GM18499 (cell line): ENCODE results near the gene IGFALS.

Source experiments
- ATAC-seq: cut with Tn5 transposase; IDR thresholded peaks from one replicate; pipeline ENCODE4 v1.9.1; 2021; ENCODE audit warnings: moderate number of reproducible peaks; ENCODE audit not compliant: insufficient read depth, unreplicated experiment

The IGFALS gene

DNA sequence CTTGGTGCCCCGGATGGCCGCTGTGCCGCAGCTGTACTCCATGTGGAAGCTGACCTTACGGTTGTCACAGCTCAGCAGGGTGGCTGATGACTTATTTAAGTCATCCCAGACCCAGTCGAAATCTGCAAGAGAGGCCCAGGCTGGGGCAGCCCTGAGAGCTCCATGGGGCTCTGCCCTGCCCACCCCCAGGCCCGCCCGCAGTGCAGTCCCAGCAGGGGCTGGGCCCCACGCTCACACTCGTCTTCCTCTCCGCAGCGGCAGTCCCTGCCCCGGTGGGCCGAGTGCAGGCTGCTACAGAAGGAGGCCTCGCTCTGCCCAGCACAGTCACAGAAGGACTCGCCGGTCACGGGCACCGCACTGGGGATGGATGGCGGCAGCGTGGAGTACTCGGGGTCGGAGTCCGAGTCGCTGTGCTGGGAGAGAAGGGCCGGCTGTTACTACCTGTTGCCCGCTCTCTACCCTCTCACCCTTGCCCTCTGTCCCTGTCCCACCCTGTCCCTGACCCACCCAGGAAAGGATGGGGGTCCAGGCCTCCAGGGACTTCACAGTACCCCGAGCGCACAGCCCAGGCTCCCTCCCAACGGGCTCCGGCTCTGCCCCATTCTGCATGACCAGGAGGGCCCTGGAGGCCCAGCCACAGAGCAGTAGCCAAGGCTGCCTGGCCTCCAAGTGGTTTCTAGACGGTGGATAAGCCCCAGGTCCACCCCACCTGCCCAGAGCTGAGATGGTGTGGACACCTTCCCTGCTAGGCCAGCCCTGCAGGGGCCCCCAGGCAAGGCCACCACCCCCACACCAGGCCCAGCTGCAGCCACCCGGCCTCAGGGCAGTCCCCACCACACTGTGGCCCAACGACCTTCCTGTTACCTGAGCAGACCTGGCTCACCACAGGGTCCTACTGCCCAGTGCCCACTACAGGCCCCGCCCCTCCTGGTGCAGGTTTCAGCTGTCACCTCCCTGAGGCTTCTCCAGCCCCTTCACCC, 15.0 kb downstream of the IGFALS start:
- ATAC-seq = no peak

GRCh38 chr16:1777375-1778199, 15.9 kb downstream of the IGFALS start:
- ATAC-seq = no peak

DNA sequence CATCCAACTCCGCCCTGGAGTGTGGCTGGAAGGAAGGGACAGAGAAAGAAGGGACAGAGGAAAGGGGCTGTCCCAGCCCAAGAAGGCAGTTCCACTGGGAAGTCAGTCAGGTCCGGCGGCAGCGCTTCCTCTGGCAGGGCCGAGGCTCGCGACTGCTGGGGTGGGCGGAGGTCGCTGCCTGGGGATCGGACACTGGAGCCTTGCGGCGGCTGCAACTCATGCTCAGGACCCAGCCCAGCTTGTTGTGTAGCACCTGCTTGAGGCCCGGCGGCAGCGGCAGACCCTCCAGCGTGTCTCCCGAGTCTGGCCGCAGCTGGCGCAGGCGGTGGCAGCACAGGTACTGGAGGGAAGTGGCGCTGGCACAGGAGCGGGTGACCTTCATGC, 16.5 kb downstream of the IGFALS start:
- ATAC-seq = no peak

DNA sequence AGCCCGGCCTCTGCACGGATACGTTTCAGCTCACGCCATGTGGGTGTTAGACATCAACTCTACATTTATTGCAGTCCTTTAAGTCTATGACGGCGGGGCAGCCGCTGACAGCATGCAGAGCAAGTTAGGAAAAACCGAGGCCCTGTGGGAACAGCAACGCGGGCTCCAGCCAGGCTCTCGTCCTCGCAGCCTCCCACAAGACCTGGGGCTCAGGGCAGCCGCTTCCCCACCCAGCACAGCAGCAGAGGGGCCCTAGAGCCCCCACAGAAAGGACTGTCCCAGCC, 16.9 kb downstream of the IGFALS start:
- ATAC-seq = no peak

GRCh38 chr16:1775846-1776671, 17.4 kb downstream of the IGFALS start:
- ATAC-seq = no peak

DNA sequence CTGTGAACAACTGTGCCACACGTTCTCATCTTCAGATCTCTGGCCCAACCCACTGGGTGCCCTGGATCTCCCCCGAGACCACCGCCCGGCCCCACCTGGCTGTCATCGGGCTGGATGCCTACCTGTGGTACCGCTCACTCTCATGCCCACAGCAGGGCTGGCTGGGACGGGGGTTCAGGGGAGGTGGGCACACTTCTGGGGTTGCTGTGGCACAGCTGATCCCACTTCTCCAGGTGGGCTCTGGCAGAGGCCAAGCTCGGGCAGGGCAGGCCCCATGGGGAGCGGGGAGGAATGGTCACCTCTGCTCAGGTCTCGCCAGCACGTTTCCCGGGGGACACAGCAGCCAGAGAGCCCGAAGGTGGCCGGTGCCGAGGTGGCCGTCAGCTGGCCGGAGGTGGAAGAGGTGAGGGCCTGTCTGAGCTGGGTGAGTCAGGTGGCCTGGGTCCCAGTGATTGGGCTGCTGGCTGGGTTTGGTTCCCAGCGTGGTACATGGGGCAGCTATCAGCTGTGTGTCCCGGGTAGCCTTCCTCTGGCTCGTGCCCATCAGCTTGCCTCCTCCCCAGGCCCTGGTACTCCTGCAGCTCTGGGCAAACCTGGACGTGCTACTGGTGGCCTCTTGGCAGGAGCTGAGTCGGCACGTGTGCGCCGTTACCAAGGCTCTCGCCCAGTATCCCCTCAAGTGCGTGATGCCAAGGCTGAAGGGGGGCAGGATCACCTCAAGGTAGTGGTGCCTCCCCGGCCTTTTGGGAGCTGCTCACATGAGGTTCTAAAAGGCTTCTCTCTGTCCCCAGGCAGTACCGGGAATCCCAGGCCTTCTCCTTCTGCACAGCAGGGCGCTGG, 18.3 kb downstream of the IGFALS start:
- ATAC-seq = no peak

DNA sequence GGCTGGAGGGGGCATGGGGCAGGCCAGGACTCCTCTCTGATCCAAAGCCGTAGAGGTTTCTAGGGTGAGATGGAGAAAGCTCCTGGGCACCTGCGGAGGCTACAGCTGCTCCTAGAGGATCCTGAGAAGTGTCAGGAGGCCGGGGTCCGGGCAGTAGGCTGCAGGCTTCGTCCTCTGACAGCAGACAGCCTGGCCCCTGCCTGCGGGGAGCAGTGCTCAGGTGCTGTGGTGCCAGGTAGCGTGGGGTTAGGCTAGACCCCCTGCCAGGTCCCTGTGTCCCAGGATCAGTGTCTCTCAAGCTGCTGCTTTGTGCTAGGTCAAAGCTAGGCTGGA, 19.1 kb downstream of the IGFALS start:
- no peak for ATAC-seq

GRCh38 chr16:1773703-1774447, 19.6 kb downstream of the IGFALS start:
- ATAC-seq = no peak

- no peak for ATAC-seq
Measured at GRCh38 chr16:1772908-1773702, 20.4 kb downstream of the IGFALS start, which contains the start of gene MRPS34. Gene MRPS34, minus strand, starts transcription at chr16:1773134. Its CDS starts 15 bp downstream, at chr16:1773119.

DNA sequence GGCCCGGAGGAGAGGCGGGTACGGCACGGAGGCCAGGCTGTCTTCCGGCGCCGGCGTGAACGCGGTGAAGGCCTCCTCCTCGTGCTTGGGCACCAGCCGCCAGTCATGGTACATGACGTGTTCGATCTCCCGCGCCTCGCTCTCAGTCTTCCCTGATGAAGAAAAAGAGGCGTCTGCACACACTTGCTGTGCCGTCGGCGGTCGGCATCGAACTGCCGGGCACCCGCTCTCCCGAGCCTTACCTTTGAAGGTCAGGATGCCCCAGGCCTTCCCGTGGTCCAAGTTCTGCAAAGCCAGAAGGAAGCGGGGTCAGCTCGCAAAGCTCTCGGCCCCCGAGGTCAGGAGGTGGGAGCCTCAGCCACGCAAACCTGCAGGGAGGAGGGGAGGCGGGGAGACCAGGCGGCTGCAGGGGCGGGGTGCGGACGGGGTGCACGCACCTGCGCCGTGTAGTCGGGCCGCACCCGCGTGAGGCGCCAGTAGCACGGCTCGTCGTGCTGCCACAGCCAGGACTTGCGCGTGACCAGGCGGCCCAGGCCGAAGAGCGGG, 21.1 kb downstream of the IGFALS start, which contains the start of gene EME2:
Gene EME2 (plus strand): TSS at position 449 of the 546 bp plus-strand sequence. CDS start 418 bp downstream, outside the sequence.
- ATAC-seq = no peak

DNA sequence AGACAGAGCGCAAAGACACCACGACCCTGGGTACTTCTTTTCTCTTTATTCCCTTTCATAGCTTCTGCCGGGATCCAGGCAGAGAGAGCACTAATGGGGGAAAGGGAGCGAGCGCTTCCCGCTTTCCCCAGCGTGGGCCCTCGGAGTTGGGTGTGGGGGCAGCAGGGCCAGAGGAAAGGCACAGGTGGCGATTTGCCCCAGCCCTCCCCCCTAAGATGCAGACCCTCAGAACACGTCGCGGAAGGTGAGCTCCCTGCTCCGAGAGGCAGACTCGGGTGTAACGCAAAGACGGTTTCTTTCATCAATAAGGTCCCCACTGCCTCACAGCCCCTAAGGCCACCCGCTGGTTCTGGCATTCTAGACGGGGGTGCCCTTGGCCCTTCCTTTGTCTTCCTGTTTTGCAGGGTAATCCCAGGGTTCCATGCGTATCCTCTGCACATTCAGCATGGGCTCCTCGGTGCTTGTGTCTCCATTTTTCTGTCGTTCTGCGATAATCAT, 21.6 kb downstream of the IGFALS start:
- ATAC-seq = no peak

GRCh38 chr16:1771188-1771863, 22.2 kb downstream of the IGFALS start, which contains the start of gene NME3:
Gene NME3, minus strand, starts transcription at chr16:1771543. Its CDS starts 9 bp downstream, at chr16:1771534.
- no peak for ATAC-seq

DNA sequence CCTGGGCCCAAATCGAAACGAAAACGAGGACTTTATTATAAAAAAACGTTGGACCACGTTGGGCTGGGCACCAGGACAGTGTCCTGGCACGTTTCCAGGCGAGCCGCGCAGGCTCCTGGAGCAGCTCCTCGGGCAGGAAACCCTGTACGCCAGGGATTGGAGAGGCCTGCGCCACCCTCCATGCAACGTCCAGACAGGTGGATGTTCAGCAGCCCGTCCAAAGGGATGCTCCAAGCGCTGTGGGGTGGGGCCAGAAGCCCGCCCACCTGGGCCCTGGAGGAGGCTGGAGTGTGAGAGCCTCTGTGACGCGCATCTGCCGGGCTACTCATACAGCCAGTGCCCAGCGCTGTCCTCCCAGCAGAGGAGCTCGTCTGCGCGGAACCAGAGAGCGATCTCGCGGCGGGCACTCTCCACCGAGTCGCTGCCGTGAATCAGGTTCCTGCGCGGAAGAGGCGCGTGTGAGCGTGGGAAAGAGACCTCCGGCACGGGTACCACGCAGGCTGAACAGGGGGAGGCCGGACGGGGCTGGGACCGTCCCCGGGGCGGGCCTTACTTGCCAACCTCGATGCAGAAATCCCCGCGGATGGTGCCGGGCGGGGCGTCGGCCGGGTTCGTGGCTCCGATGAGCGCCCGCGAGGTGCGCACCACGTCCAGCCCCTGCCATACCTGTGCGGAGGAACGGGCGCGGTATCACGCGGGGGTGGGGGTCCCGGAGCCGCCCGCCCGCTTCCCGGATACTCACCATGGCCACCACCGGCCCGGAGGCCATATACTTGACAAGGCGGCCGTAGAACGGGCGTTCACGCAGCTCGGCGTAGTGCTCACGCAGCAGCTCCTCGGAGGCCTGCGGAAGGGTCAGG, 22.9 kb downstream of the IGFALS start:
- no peak for ATAC-seq

GRCh38 chr16:1769402-1770300, 23.9 kb downstream of the IGFALS start:
- no peak for ATAC-seq

- ATAC-seq = no peak
Measured at GRCh38 chr16:1768767-1769401, 24.6 kb downstream of the IGFALS start.
